Heart right ventricle (tissue), 16 donors: ENCODE results near the gene NACAD. TPM values are rescaled to one million over a fixed set of nuclear protein-coding genes. Genes with fewer than 3 reads are reported as not detected.

ENCODE experiments used
- ATAC-seq, 8 donors: fragments of 200-7000 bp; cut with Tn5 transposase; one replicate each; pipeline ENCODE4 v1.9.1; 2020; ENCODE audit warnings: mild to moderate bottlenecking in 8 of 8, moderate library complexity in 8 of 8, moderate number of reproducible peaks in 1 of 8
- DNase-seq, 2 donors: peaks; one replicate each; pipeline ENCODE4 v3.0.0-alpha.2; 2020
- H3K27ac ChIP-seq, 10 donors: fragments of 200-600 bp; sonication (generic) in 2 of 10; one replicate each; pipeline versions ENCODE4 v1.5.0 to v1.8.0; 2020 to 2022; ENCODE audit warnings: mild to moderate bottlenecking in 3 of 10
- H3K27me3 ChIP-seq, 7 donors: fragments of 200-600 bp; one replicate each; pipeline ENCODE4 v1.8.0; 2021 to 2022; ENCODE audit warnings: mild to moderate bottlenecking in 2 of 7
- H3K36me3 ChIP-seq, 9 donors: fragments of 200-600 bp; sonication (generic) in 1 of 9; one replicate each; pipeline versions ENCODE4 v1.5.0 to v1.8.0; 2020 to 2022; ENCODE audit warnings: mild to moderate bottlenecking in 2 of 9
- H3K4me1 ChIP-seq, 9 donors: fragments of 200-600 bp; sonication (generic) in 1 of 9; one replicate each; pipeline versions ENCODE4 v1.5.0 to v1.8.0; 2020 to 2022; ENCODE audit warnings: mild to moderate bottlenecking in 4 of 9
- H3K4me3 ChIP-seq, 10 donors: fragments of 200-600 bp; sonication (generic) in 2 of 10; one replicate each; pipeline versions ENCODE4 v1.5.0 to v1.8.0; 2020 to 2022; ENCODE audit warnings: mild to moderate bottlenecking in 7 of 10, moderate library complexity in 2 of 10
- H3K9me3 ChIP-seq, 11 donors: fragments of 200-600 bp in 10 of 11; sonication (generic) in 2 of 11; one replicate each; pipeline versions ENCODE4 v1.5.0 to v1.8.0; 2013 to 2022; ENCODE audit warnings: mild to moderate bottlenecking in 2 of 11, control low read depth in 1 of 11, moderate library complexity in 1 of 11
- WGBS, 2 donors: extraction: QIAGEN DNeasy Blood & Tissue Kit; methylation state at CpG; one replicate each; pipeline ENCODE4 v1.1.7; 2013; ENCODE audit warnings: inconsistent platforms in 1 of 2; 5-methylcytosine and 5-hydroxymethylcytosine counted together
- intact Hi-C, 10 donors: fragments of 100-400 bp; cut with DNase I; formaldehyde crosslinking; loops; one replicate each; pipeline versions ENCODE4 v1.11.1 to v1.14.2; 2022
- polyA plus RNA-seq, 2 donors: library from polyadenylated mRNA; stranded (reverse); fragments of 200-250 nt; gene quantifications; one replicate each; pipeline ENCODE4 v1.2.3, GENCODE V29; 2013
- total RNA-seq, 10 donors: library from RNA; stranded (reverse); fragmentation: NEBNext Ultra II Directional in 3 of 10; extraction: Animal tissue kit (Norgen Biotek cat#: 25700) in 3 of 10; gene quantifications; one replicate each; pipeline versions ENCODE4 v1.2.1 to v1.2.4, GENCODE V29; 2021 to 2023
- TF ChIP-seq, protein P1 (sequence below), 9 donors: fragments of 200-600 bp; sonication (generic) in 2 of 9; IDR thresholded peaks; one replicate each; pipeline versions ENCODE4 v1.5.0 to v1.8.0; 2021 to 2022; ENCODE audit warnings: antibody characterized with exemption in 9 of 9, mild to moderate bottlenecking in 5 of 9, moderate library complexity in 1 of 9
- donor health status: Arrhythmogenic right ventricular cardiomyopathy.
- donor health status: ischemic (EF 13 %, LVEDD 7.1; RV severe dilation, severe dysfunction).
- donor health status: healthy with polysubstance abuse.
- donor health status: DM: no; HTN: yes; CAD: no.
- donor health status: DM: no; HTN: no; CAD: no.
- donor health status: ischemic (EF 25% LVEDD 6.9; RV normal size, moderate dysfunction).
- donor health status: ischemic (EF 25% LVEDD 5.7; RV mildly dilated, moderate dysfunction).
- donor health status: healthy.
- donor health status: DM: yes; HTN: yes; CAD: no.
- donor health status: Ischemic cardiomyopathy.
- donor health status: ischemic (EF 35%, LVEDD 5.7; RV mildly dilated, moderate dysfunction).
- donor health status: nonischemic (EF 11% LVEDD 7.7; RV severe dilation, severe dysfunction).
- donor health status: DM: yes; HTN: yes; CAD: no.
- donor health status: PGD.
- donor health status: ischemic (EF 29% LVEDD 5.4; RV normal size, mild dysfunction).
- donor health status: nonischemic (EF 23%, LVEDD 6.1; RV moderate dilation, normal function).

Gene NACAD
- total and polyA plus RNA-seq, 12 donors, result 3.0 to 12.0 (median 4.7) TPM

DNA sequence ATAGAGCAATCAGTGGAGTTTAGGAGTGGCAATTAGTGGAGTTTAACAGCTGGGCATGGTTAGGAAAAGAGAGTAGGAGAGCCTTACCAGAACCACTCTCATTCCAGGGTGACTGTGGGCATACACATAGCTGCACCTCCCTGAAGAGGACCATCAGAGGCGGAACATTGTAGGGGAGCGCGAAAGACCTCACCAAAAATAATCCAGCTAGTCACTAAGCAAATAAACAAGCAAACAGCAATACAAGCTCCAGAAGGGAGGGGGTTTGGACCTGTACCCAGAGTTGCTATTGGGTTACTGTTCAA lies 4.1 kb upstream of the NACAD start:
- Histone ChIP-seq H3K9me3 (peaks cover 0 to 23% (median 0%) of the 10 kb centered on the region in 11 donors), H3K36me3 (peaks cover 0 to 3% (median 0%) of the 10 kb centered on the region in 9 donors), H3K27me3 (peaks cover 0 to 27% (median 0%) of the 10 kb centered on the region in 7 donors), H3K4me3 (no peak overlapping the region), H3K27ac (no peak overlapping the region), H3K4me1 (peaks cover 0 to 16% (median 11%) of the 10 kb centered on the region in 9 donors)
- no peak for ATAC-seq
- intact Hi-C loops, result no loop called here
- WGBS, 2 donors, result 69 to 75% methylated on average over 3 of the region's 3 CpGs
- TF ChIP-seq, protein P1, sequence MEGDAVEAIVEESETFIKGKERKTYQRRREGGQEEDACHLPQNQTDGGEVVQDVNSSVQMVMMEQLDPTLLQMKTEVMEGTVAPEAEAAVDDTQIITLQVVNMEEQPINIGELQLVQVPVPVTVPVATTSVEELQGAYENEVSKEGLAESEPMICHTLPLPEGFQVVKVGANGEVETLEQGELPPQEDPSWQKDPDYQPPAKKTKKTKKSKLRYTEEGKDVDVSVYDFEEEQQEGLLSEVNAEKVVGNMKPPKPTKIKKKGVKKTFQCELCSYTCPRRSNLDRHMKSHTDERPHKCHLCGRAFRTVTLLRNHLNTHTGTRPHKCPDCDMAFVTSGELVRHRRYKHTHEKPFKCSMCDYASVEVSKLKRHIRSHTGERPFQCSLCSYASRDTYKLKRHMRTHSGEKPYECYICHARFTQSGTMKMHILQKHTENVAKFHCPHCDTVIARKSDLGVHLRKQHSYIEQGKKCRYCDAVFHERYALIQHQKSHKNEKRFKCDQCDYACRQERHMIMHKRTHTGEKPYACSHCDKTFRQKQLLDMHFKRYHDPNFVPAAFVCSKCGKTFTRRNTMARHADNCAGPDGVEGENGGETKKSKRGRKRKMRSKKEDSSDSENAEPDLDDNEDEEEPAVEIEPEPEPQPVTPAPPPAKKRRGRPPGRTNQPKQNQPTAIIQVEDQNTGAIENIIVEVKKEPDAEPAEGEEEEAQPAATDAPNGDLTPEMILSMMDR (IDR thresholded peaks at IDR 0.05), result no peak
- no peak for DNase-seq

DNA sequence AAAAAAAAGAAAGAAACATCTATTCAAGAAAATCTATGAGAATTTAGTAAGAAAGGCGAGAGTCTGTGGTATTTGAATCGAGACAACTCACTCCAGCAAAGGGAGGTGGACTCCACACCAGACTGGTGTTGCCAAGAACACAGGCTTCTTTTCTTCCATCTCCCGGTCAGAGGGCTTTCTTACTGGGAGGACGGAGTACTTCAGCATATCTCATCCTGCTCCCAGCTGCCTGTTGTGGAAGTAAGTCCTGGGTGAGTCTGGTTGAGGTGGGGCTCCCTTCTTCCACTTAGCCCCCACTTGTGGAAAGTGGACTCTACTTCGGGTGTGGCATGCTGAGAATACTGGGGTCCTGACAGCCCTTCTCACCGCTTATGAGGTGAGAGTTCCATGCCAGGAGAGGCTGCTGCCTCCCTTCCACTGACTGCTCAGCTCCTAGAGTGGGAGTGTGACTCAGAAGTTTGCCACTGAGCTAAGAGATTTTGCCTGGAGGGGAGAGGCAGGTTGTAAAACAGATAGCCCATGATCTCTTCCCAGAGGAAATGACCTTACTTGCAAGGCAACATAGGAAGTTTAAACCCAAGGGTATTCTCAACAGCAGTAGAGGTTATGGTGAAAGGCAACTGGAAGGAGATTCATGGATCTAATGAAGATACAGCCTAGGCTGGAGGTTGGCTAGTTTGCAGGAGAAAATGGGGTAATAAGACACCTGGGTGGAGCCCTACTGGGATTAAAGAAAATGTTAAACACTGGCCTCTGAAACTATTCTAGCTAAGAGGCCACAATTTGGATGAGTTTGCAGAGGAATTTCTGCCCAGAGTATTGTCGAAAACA lies 3.5 kb upstream of the NACAD start:
- WGBS, 2 donors, result 56 to 59% methylated on average over 7 of the region's 7 CpGs
- peaks cover 0 to 17% (median 11%) of the 10 kb centered on the region in 9 donors for H3K4me1 ChIP-seq
- no peak overlapping the region for H3K27ac ChIP-seq
- intact Hi-C loops, result no loop called here
- TF ChIP-seq, protein P1 (IDR thresholded peaks at IDR 0.05), result no peak
- H3K36me3 ChIP-seq, result no peaks in the 10 kb centered on the region
- H3K27me3 ChIP-seq, result peaks cover 0 to 27% (median 0%) of the 10 kb centered on the region in 7 donors
- DNase-seq, result no peak
- no peak overlapping the region for H3K4me3 ChIP-seq
- H3K9me3 ChIP-seq, result peaks cover 0 to 23% (median 0%) of the 10 kb centered on the region in 11 donors
- no peak for ATAC-seq

DNA sequence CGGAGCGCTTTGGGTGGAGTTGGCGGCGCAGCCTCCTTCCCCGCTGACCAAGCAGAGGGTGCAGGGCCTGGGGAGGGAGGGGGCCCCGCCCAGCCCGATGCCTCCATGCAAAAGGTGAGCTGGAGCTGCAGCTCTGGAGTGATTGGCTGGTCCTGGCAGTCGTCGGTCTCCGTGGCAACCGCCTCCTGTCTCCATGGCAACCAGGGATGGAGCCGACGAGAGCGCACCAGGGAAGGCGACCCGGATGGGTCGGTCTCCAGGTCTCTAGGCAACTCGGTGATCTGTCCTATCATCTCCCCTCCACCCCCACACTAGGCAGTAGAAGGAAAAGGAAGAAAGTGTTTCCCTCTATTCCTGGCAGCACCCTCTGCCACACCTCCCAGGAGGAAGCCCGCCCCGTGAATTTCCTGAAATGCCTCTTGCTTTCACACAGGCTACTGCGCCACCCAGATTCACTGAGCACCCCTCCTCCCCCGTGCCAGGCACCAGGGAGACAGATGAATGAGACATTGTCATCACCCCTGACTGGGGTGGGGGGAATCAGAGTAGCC lies 647 bp upstream of the NACAD start:
- ATAC-seq (peak in 6 of 8 donors; percentile 31 to 45 (median 40)), DNase-seq (peak; percentile 43 to 55)
- H3K27ac ChIP-seq, result peak overlapping the region in 3 of 10 donors; percentile 53 to 72 (median 59)
- TF ChIP-seq, protein P1 (IDR thresholded peaks at IDR 0.05), result no peak
- H3K27me3 ChIP-seq, result peaks cover 0 to 27% (median 0%) of the 10 kb centered on the region in 7 donors
- H3K4me3 ChIP-seq, result peak overlapping the region; percentile 14 to 68 (median 60)
- peaks cover 0 to 17% (median 11%) of the 10 kb centered on the region in 9 donors for H3K4me1 ChIP-seq
- intact Hi-C loops, result no loop called here
- 6 to 7% methylated on average over 22 of the region's 22 CpGs for WGBS, 2 donors
- H3K9me3 ChIP-seq, result peaks cover 0 to 12% (median 0%) of the 10 kb centered on the region in 11 donors
- H3K36me3 ChIP-seq, result peaks cover 0 to 4% (median 0%) of the 10 kb centered on the region in 9 donors

DNA sequence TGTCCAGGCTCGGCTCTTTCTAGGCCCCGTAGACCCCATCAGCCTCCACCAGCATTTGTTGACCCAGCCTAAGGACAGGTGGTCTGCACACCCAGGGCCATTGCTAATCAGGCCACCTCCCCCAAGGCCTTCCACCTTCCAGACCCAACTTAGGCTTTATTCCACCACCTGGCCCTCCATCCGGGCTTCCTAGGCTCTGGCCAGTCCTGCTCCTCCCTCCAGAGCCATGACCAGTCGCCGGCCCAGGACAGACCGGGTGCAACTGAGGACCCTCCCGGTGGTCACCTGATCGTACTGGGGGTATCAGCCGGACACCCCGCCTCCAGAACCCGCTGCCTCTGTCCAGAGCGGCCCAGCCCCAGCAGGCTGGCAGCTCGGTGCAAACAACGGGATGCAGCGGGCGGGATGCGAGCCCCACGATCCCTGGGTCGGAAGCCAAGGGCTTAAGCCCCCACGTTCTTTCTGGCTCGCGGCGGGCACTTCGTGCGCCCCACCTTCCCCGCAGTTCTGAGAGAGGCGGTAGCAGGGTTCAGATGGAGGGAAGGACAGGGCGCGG lies 545 bp downstream of the NACAD start:
- H3K4me3 ChIP-seq, result peak overlapping the region; percentile 14 to 68 (median 60)
- ATAC-seq (peak in 4 of 8 donors; percentile 10 to 36 (median 18)), DNase-seq (no peak)
- H3K27ac ChIP-seq, result peak overlapping the region in 9 of 10 donors; percentile 36 to 72 (median 56)
- TF ChIP-seq, protein P1 (IDR thresholded peaks at IDR 0.05), result no peak
- peaks cover 0 to 17% (median 11%) of the 10 kb centered on the region in 9 donors for H3K4me1 ChIP-seq
- peaks cover 0 to 27% (median 0%) of the 10 kb centered on the region in 7 donors for H3K27me3 ChIP-seq
- H3K9me3 ChIP-seq, result peaks cover 0 to under 1% (median 0%) of the 10 kb centered on the region in 11 donors
- WGBS, 2 donors, result 37 to 39% methylated on average over 28 to 29 of the region's 29 CpGs
- intact Hi-C loops, result no loop called here
- H3K36me3 ChIP-seq, result peaks cover 0 to 4% (median 0%) of the 10 kb centered on the region in 9 donors
